HPDE6-E6E7 (cell line): Measurements from ENCODE around the gene NEURL1.
"Not testable (repeated sequence)": the region's sequence is repeated elsewhere in the genome, so short reads cannot be mapped to it uniquely, and the experiment has no call there.

Experiments used
- DNase-seq: peaks from one replicate; pipeline ENCODE4 v3.0.0; 2011; ENCODE audit warnings: missing footprints; ENCODE audit errors: extremely low spot score

The NEURL1 gene

DNA sequence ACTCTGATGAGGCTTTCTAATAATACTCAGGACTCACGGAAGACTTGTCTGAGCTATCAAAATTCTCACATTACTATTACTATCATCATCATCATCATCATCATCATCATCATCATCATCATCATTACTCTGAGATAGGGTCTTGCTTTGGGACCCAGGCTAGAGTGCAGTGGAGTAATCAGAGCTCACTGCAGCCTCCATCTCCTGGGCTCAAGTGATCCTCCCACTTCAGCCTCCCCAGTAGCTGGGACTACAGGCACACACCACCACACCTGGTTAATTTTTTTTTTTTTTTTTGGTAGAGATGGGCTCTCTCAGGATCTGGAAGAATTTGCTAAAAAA, 112.6 kb downstream of the NEURL1 start:
- DNase-seq: not testable (repeated sequence)

DNA sequence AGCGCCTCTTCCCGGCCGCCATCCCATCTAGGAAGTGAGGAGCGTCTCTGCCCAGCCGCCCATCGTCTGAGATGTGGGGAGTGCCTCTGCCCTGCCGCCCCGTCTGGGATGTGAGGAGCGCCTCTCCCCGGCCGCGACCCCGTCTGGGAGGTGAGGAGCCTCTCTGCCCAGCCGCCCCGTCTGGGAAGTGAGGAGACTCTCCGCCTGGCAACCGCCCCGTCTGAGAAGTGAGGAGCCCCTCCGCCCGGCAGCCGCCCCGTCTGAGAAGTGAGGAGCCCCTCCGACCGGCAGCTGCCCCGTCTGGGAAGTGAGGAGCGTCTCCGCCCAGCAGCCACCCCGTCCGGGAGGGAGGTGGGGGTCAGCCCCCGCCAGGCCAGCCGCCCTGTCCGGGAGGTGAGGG, 113.5 kb downstream of the NEURL1 start:
- DNase-seq: not testable (repeated sequence)

DNA sequence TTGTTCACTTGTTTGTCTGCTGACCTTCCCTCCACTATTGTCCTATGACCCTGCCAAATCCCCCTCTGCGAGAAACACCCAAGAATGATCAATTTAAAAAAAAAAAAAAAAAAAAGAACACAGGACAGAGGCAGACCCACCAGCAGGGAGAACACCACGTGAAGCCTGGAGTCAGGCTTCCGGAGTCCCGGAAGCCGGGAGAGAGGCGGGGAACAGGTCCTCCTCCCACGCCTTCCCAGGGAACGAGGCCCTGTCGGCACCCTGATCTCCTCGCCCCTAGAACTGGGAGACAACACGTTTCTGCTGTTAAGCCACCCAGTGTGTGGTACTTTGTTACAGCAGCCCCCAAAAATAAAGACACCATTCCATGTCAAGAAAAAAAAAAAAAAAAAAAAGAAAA, 114.6 kb downstream of the NEURL1 start:
- not testable (repeated sequence) for DNase-seq

DNA sequence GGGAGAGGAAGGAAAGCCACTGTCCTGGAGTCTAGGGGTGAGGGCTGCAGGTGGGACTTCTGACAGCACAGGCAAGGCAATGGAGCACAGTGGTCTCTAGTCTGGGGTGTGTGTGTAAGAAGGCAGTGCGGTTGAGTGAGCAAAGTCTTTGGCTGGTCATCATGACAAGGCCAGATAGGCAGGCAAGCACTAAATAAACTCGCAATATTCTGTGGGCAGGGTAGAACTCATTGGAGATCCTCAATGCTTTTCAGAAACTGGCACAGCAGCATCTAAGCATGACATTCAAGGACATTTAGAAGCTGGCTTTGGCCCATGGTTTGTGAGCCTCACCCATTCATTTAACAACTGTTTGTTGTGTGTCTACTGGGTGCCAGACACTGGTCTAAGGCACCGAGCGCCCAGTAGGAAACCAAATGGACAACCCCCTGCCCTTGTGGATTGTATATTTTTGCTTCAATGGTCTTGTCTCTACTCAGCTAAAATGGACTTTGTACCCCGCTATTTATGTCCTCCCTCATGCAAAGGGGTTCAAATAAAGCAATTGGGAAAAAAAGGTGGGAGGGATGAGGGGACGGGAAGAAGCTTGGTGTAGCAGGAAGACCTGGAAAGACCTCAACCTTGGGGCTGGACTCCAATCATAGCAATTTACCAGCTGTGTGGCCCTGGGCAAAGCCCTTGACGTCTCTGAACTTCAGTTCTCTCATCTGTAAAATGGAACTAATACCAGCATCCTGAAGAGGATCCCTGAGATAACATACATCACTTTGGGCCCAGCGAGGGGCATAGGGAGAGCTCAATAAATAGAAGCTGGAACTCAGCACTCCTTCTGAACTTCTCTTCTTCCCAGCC, 116.0 kb downstream of the NEURL1 start:
- DNase-seq: no peak

DNA sequence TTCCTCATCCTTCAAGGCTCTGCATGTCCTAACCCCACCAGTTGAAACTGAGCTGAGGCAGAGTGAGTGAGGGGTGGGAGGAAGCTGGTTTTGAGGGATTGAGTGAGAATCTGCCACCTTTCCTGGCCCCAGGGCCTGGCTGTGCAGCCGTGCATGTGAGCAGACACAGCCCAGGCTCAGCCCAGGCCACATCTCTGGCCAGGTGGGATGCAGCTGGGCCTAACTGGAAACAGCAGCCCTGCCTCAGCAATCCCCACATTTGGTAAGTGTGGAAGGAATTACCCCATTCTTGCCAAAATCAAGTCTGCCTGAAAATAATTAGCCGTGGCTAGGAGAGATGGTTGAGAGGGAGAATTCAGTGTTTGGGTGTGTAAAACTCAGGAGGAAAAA, 116.6 kb downstream of the NEURL1 start:
- no peak for DNase-seq

DNA sequence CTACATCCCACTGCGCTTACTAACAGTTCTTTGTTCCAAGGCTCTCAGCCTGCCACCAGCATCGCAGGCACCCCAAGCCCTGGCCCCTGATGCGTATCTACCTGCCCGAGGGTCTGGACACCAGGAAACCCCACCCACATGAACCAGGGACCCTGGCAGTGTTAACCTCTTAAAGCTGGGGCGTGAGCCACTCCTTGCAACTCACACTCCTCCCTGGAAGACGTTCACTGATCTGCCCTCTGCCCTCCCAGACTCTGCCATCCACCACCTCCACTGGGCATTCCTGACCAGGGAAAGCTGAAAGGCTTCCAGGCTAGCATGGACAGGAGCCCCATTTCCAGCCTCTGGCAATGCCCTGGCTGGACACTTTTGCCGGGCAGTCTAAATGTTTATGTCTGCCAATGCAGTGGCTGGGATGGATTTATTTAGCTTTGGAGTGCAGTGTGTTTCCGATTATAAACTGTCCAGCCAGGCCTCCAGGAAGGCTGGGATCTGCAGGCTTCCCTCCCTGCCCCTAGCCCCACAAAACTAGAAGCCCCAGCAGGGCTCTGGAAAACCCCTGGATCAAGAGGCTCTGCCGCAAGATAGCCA, 117.5 kb downstream of the NEURL1 start:
- DNase-seq: no peak

DNA sequence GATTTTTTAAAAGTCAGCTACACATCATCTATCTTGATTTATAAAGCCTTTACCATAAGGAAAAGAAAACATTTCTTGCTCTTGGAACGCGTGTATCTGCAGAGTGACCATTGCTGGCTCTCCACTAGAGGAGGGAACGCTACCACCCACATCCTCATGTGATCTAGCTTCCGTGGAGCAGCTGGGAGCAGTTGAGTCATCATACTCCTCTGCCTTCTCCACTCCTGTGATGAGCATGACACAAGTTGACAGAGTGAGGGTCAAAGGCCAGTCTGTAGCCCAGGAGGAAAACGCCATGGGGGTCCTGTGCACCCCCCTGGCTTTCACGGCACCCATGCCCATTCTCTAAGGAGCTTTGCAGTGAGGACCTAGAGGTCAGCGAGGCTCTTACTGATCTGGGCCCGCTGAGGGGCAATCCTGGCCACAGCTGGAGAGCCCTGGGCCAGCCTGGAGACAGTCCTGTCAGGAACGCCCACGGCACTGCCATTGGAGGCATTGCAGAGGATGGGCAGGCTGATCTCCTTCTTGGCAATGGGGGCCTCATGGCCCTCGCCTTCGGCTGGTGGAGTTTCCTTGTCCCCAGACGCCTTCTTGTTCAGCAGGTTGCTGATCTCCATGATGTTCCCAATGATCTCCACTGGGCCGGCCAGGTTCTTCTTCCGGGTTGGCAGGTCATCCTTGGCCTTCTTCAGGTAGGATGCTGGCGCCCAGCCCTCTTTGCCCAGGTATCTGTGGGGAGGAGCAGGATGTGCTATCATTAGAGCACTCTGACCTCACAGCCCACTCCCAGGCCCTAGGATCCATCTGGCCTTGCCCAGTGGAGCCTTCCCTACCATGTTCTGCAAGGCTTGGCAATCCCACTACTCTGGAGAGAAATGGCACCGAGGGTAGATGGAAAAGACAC, 119.2 kb downstream of the NEURL1 start:
- no peak for DNase-seq

DNA sequence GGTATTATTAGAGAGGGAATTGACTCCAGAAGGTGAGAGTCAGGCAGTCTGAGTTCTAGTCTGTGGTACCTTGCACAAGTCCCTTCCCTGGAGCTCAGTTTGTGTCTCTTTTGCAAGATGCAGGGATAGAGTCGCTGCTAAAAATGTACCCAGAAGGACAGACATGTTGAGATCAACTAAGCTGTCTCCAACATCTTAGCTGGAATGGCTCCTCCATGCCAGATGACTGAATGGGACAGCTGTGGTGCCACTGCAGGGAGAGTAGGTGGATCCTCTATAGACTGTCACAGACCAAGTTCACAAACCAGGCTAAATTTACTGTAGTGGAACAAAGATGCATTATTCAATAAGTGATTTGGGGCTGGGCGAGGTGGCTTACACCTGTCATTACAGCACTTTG, 120.1 kb downstream of the NEURL1 start:
- DNase-seq: no peak

DNA sequence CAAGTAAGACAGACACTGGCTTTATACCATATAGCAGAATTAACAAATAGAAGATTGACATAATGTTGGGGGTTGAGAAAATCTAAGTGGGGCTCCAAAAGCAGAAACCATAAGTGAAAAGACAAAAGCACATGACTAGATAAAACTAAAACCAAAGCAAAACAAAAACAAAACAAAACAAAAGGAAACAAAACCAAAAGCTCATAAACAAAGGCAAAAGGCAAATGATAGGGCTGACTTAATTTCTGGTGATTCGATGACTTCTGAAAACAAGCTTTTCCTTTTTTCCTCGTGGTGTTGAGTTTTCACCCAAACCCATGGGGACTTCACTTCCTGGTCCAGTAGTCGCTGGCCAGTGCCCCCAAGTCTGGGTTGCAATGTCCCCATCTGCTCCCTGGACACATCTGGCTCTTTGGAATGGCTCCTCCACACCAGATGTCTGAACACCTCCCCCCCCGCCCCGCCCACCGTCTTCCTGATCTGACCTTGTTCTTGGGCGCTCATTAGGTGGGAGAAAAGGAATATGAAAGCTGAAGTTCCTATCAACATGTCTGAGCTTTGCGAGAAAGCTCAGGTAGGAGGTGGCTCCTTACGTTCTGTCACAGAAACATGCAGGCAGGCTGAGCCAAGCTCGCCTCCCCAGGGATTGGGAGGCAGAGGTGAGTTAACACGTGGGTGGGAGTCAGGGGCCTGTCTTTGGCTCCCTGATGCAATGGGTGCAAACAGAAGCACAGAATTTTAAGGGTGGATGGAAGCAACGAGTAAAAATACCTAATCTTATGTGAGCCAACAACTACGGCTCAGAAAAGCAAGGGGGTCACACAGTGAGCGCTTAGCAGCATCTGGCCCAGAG, 121.0 kb downstream of the NEURL1 start:
- DNase-seq: no peak

DNA sequence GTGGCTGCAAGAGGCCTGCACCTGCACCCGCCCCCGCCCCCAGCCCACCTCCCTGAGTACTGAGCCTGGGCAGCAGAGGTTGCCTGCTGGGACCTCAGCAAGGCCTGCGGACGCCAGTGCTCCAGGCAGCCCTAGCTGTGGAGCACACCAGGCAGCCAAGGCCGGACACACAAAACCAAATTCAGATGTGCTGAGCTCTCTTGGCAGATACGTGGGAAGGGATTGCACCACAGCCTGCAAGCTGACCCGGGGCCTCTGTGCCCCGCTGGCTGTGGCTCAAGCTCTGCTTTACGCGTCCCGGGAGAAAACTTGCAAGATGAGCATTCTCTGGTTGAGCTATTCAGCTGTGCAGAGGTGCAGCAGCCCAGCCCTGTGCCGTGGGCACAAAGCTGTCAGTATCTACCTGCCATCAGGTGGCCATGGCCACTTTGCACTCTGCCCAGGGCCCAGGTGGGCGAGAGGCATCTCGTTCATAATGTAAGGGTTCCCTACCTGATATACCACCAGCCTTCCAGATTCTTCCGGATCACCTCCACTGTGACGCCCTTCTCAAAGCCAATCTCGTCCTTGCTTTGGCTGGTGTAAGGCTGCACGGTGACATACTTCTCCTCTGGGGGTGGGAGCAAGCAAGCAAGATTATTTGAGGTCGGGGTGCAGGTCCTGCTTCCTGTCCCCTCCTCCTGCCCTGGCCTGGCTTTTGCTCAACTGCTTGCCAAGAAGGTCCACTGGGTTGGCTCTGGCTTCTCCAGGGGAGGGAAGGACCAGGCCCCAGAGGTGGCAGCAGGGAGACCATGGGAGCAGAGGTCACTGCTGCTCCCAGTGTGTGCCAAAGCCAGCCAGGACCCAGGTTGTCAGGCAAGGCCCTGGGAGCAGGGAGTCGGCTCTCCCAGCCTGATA, 123.4 kb downstream of the NEURL1 start:
- no peak for DNase-seq

DNA sequence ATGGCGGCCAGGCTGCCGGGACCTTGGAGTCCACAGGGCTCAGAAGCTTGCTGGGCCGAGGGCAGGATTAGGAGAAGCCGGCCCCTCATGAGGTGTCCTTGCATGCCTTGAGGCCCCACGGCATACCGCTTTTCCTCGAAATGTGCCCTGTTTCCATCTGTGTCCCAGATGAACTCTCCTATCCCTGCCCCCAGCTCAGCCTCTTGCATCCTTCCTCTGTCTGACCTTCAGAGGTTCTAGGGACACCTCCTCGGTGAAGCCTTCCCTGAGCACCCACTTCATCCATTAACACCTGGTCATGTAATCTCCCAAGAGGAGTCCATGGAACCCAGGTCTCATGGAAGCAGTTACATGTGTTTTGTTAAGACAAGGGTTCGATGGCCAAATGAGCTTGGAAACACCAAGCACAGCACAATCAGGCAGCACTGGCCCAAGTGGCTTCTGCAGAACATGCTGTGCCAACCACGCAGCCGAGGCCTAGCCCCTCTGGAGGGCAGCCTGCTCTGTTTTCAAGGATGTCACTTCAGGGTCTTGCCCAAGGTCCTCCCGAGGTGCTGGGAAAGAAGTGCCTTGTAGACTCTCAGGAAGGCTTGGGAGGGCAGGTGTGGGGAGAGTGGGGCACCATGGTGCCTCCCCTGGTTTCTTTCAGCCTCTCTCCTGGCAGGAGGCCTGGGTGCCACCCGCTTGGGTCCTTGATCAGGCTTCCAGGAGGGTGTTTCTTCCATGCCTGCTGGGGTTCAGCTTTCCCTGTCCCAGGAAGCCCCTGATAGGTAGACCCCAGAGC, 124.3 kb downstream of the NEURL1 start:
- DNase-seq: no peak

DNA sequence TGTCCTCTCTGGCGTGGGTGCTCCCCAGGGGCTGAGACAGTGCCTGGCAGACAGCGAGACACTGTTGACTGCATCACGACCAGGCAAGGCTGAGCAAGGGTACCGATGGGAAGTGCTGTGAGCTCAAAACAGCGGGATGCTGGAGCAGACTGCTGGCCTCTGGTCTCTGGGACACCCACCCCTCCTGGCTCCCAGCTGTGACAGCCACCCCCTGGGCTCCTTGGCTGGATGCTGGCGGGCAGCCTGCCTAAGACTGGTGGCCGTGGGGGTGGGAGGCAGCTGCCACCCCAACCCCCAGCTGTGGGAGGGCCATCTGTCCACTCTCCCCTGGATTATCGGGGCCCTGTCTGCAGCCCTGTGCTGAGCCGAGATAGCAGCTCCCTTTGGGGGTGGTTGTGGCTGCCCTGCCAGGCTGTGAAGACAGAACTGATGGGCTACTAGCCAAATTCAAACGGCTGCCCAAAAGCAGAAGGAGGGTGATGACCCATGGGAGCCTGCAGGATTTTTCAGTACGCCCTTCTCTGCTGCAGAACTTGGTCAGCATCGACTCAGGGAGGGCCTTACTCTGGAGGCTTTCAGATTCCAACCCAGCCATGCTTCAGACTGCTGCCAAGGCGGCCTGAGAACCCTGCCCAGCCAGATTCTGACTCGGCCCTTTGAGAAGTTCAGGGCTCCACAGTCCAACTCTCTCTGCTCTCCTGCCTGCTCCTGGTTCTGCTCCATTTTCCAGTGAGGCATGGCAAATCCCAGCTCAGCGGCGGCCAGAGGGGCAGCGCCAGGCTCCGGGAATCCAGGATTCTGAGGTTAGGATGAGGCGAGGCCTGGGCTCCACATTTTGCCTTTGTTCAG, 125.3 kb downstream of the NEURL1 start:
- no peak for DNase-seq

DNA sequence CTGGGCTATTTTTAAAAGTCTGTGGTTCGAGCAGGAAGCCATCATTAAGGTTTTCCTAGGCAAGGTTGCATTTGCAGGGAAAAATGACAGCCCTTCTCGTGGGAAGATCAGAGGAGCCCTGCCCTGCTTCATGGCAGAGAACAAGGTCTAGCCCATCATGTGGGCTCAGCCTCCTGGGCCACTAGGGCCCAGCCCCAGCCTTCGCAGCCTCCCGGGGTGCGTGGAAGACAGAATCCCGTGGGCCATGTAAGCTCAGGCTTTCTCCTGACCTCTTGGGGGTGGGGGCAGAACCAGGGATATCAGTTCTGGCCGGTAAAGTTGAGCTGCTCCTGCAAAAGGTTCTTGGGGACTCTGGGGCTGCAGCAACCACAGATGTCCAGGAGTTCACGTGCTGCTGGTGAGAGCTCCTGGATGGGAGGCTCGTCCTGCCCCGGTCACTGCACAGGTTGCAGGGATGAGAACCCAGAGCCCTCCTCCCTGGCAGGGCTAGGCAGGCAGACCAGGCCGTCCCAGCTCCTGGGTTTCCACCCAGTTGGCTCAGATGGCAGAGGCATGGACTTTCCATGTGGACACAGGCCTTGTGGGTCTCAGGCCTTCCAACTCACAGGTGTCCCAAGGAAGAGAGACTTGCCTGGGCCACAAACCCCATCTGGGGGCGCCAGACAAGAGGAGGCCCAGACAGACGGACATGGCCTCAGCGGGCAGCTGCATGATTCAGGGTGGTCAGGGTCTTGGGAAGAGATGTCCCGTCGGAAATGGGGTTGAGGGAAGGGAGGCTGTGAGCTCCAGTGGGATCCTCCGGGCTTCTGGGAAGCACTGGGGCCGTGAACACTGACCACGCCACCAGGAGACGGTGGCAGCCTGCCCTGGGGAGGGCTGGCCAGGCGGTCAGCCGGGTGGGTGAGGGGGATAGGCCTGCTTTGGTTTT, 126.2 kb downstream of the NEURL1 start:
- DNase-seq: no peak

DNA sequence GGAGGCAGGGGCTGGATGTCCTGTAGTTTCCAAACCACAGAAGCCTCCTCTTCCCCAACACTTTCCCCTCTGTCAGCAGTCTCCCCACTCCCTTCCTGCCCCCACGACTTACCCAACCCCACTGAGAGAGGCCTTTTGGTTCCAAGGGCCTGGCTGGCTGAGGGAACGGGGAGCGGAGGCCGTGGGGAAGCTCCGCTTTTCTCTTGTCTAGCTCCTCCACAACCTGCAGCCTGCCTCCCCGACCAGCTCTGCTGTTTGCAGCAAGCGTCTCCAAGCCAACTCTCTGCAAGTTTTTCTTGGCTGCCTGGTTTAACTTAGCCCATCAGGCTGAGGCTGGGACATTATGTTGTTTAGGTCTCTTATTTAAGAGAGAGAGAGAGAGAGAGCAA, 126.8 kb downstream of the NEURL1 start:
- no peak for DNase-seq

DNA sequence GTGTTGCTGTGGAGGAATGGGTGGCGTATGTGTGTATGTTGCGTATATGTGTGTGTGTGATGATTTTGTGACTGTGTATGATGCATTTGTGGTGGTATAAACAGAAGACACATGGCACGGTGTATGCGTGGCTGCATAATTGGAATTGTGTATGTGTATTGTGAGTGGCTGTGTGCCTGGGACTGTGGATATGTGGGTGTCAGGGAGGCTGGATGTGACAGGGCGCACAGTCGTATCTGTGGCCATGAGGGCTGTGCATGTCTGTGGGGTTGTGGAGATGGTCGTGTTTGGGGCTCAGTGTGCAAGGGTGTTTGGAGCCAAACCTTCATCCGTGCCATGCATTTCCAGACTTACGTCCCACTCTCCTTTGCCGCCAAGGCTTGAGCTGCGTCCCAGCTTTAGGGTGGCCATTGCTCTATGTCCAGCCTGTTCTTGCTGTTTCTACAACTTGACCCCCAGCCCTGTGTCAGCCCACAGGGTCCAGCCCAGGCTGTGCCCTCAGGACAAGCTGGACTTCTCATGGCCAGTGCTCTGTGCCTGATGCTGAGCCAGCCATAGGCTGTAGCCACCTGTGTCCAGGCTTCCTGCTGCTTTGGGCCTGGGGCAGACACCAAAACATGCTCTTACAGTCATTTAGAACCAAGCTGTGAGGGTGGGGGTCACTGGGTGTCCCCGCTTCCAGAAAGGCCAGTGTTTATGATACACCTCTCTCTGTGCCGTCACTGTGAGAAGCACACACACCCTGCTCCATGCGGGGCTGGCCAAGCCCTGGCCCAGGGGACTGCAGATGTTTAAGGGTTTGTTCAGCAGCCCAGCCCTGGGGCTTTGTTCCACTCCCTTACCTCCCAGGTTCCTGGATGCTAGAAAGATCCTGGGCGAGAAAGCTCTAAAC, 127.6 kb downstream of the NEURL1 start:
- no peak for DNase-seq

DNA sequence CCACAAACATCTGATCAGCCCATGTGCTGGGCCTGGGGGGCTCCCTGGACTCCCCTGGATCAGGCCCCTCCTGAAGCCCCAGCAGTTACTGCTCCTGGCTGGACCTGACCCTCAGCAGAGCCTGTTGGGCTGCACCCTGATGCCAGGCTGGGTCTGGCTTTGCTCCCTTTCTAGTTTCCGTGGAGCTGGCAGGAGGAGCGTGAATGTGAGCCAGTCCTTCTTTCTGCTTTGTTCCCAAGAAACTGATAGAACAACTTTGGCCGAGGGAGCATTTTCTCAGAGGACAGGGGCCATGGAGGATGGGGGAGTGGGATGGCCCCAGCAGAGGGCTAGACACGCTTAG, 128.2 kb downstream of the NEURL1 start:
- DNase-seq: no peak

DNA sequence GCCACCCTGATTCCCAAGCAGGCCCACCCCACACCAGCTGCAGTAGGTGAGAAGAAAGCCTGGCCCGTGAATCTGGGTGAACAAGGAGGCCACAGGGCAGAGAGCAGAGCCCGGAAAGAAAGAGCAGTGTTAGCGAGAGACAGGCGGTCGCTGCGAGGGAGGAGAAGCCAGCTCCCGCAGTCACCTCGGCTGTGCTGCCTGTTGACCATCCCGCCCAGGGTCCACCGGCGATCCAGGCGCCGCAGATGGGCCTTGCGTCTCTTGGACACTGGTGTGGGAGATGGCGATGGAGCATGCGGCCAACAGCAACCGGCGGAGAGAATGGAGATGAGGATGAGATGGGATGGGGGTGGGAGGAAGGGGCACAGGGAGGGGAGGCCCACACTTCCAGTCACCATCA, 128.8 kb downstream of the NEURL1 start:
- no peak for DNase-seq
